ENCODE data around the gene STX18.

- TF ChIP-seq MAX (IDR thresholded peaks at IDR 0.05; ENCODE audit: insufficient read depth, insufficient read length) (no peak), POLR2A (IDR thresholded peaks at IDR 0.05; ENCODE audit: low read depth, low read length) (no peak)
Observed at GRCh38 chr4:4568806-4569427, 27.1 kb upstream of the STX18 start.
